ENCODE data around the gene OLFM1.

GRCh38 chr9:135073741-135074305 is 13.6 kb upstream of the OLFM1 start:
- TF ChIP-seq ZBTB7A (IDR thresholded peaks at IDR 0.05; ENCODE audit: borderline replicate concordance, control insufficient read depth, low read depth, low read length), result no peak
- no peak for TF ChIP-seq POLR2A (conservative IDR thresholded peaks at IDR 0.05)
- TF ChIP-seq MAZ (CRISPR knock-in tag; conservative IDR thresholded peaks at IDR 0.05 in 1 of 2, IDR thresholded peaks at IDR 0.05 in 1 of 2), result no peak
- TF ChIP-seq EZH2 (IDR thresholded peaks at IDR 0.05; ENCODE audit: borderline replicate concordance, low read depth, low read length), result no peak
- no peak for TF ChIP-seq TRIM24 (IDR thresholded peaks at IDR 0.05)
- no peak for TF ChIP-seq HNRNPUL1 (IDR thresholded peaks at IDR 0.05; ENCODE audit: low read length)

Measured in K562 (cell line).